ENCODE results near the gene ZFP69B.

DNA sequence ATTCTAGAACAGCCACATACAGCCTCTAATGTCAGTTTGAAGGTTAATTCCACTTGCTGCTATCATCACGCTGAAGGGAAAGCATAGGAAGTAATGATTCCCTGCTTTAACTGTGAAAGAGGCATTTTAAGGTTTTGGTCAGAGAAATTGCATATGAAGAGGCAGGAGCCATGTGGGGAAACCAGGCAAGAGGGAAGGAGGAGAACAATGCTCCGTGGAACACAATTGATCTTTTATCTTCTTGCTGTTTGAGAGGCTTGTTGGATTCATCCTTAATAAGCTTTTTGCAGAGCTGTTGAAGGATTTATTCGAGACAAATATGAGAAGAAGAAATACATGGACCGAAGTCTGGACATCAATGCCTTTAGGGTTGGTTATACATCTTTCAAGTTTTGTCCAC is 40.8 kb upstream of the ZFP69B start:
- no peak for TF ChIP-seq CTCF (conservative IDR thresholded peaks at IDR 0.05; ENCODE audit: low read depth in 2 of 2)
- no peak for TF ChIP-seq EZH2 (IDR thresholded peaks at IDR 0.05; ENCODE audit: low read depth, unreplicated experiment)
- TF ChIP-seq NANOG (IDR thresholded peaks at IDR 0.05; ENCODE audit: borderline replicate concordance), result no peak
- no peak for TF ChIP-seq POLR2AphosphoS5 (IDR thresholded peaks at IDR 0.05; ENCODE audit: low read depth)
- TF ChIP-seq EZH2phosphoT487 (IDR thresholded peaks at IDR 0.05; ENCODE audit: unreplicated experiment), result no peak

All from GM23338 (cell line).